B cell (primary cell): ENCODE results near the gene STPG1. TPM values are rescaled to one million over a fixed set of nuclear protein-coding genes. Genes with fewer than 3 reads are reported as not detected.
A peak's percentile ranks its signal among the peaks of the same experiment; 100 is the strongest.

Source experiments
- ATAC-seq: fragments of 200-7000 bp; cut with Tn5 transposase; one replicate; pipeline ENCODE4 v1.10.0; 2021; ENCODE audit warnings: low read depth, mild to moderate bottlenecking, moderate number of reproducible peaks, moderate library complexity
- CTCF ChIA-PET: fragments of 350-600 bp; sonication (Branson Sonifier 250); formaldehyde crosslinking; loops from one replicate; lab custom pipeline; 2021; ENCODE audit warnings: antibody characterized with exemption, inconsistent platforms; lab: Charles Lee
- POLR2A ChIA-PET: fragments of 350-600 bp; sonication (Branson Sonifier 250); formaldehyde crosslinking; loops from one replicate; lab custom pipeline; 2021; ENCODE audit warnings: antibody characterized with exemption; lab: Charles Lee
- DNase-seq: peaks from one replicate; pipeline ENCODE4 v3.0.0; 2013
- H2AFZ ChIP-seq: 2 replicates; pipeline ENCODE4 v1.6.1; 2012; ENCODE audit warnings: mild to moderate bottlenecking, low read depth, low read length; ENCODE audit not compliant: insufficient read depth, poor library complexity, severe bottlenecking
- H3K27ac ChIP-seq, 2 donors: 1 replicate in 1 of 2; 2 replicates in 1 of 2; pipeline ENCODE4 v1.5.1; 2012 to 2013; ENCODE audit warnings: low read length in 2 of 2, mild to moderate bottlenecking in 2 of 2, moderate library complexity in 1 of 2
- H3K27me3 ChIP-seq, 4 experiments: fragments of 200-600 bp in 1 of 4; sonication (generic) in 1 of 4; replicated peaks in 1 of 4; 1 replicate in 2 of 4; 2 replicates in 2 of 4; pipeline versions ENCODE4 v1.6.1 to v1.7.0; 2013 to 2016; ENCODE audit warnings: low read length in 3 of 4, mild to moderate bottlenecking in 2 of 4, mixed read lengths in 1 of 4, moderate library complexity in 1 of 4; ENCODE audit not compliant: insufficient read depth in 4 of 4, control insufficient read depth in 3 of 4; ENCODE audit errors: control extremely low read depth in 1 of 4
- H3K36me3 ChIP-seq, 2 experiments: replicated peaks in 1 of 2; 1 replicate in 1 of 2; 2 replicates in 1 of 2; pipeline versions ENCODE4 v1.6.1 to v1.7.1; 2013; ENCODE audit warnings: low read length in 1 of 2; ENCODE audit not compliant: insufficient read depth in 2 of 2, control insufficient read depth in 1 of 2; ENCODE audit errors: control extremely low read depth in 1 of 2, extremely low read depth in 1 of 2
- H3K4me1 ChIP-seq, 2 donors: fragments of 200-600 bp in 1 of 2; sonication (generic) in 1 of 2; 1 replicate in 1 of 2; 2 replicates in 1 of 2; pipeline versions ENCODE4 v1.5.1 to v1.6.1; 2013 to 2017; ENCODE audit warnings: low read length in 2 of 2; ENCODE audit not compliant: control insufficient read depth in 2 of 2, insufficient read depth in 2 of 2
- H3K4me2 ChIP-seq: replicated peaks from 2 replicates; pipeline ENCODE3; 2012; ENCODE audit warnings: mild to moderate bottlenecking, low read depth, low read length; ENCODE audit not compliant: poor library complexity, severe bottlenecking
- H3K4me3 ChIP-seq, 5 experiments: fragments of 200-600 bp in 1 of 5; sonication (generic) in 1 of 5; 1 replicate in 3 of 5; 2 replicates in 2 of 5; pipeline versions ENCODE4 v1.5.1 to v1.7.0; 2011 to 2016; ENCODE audit warnings: low read length in 4 of 5, mild to moderate bottlenecking in 4 of 5, low read depth in 2 of 5, control low read depth in 1 of 5, moderate library complexity in 1 of 5; ENCODE audit not compliant: insufficient read depth in 1 of 5; ENCODE audit errors: control extremely low read depth in 1 of 5, extremely low read depth in 1 of 5
- H3K79me2 ChIP-seq: fragments of 200-600 bp; sonication (generic); one replicate; pipeline ENCODE4 v1.6.0; 2016; ENCODE audit warnings: low read length; ENCODE audit not compliant: control insufficient read depth, insufficient read depth
- H3K9ac ChIP-seq: fragments of 200-600 bp; sonication (generic); 2 replicates; pipeline ENCODE4 v1.6.1; 2017; ENCODE audit warnings: mild to moderate bottlenecking, low read length, moderate library complexity
- H3K9me3 ChIP-seq, 3 donors: one replicate each; pipeline versions ENCODE4 v1.6.1 to v1.7.1; 2013; ENCODE audit warnings: low read length in 2 of 3; ENCODE audit not compliant: control insufficient read depth in 2 of 3, insufficient read depth in 1 of 3; ENCODE audit errors: control extremely low read depth in 1 of 3
- H4K20me1 ChIP-seq: 2 replicates; pipeline ENCODE4 v1.6.0; 2012; ENCODE audit warnings: mild to moderate bottlenecking, low read length; ENCODE audit not compliant: insufficient read depth, control insufficient read depth, poor library complexity, severe bottlenecking
- H3K27ac Mint-ChIP-seq: one replicate; pipeline ENCODE4 v1.8.0; 2021; ENCODE audit warnings: mixed read lengths
- H3K27me3 Mint-ChIP-seq: one replicate; pipeline ENCODE4 v1.8.0; 2021; ENCODE audit warnings: mixed read lengths
- H3K4me1 Mint-ChIP-seq: one replicate; pipeline ENCODE4 v1.8.0; 2021; ENCODE audit warnings: mixed read lengths
- H3K4me3 Mint-ChIP-seq: one replicate; pipeline ENCODE4 v1.8.0; 2021; ENCODE audit warnings: mixed read lengths
- H3K9me3 Mint-ChIP-seq: one replicate; pipeline ENCODE4 v1.8.0; 2022; ENCODE audit warnings: mixed read lengths; ENCODE audit not compliant: insufficient read depth
- CTCF ChIP-seq: fragments of 200-600 bp; IDR thresholded peaks from one replicate; pipeline ENCODE4 v1.8.0; 2022; ENCODE audit warnings: antibody characterized with exemption, mild to moderate bottlenecking
- EZH2 ChIP-seq: IDR thresholded peaks from 2 replicates; pipeline ENCODE4 v1.6.1; 2012; ENCODE audit warnings: borderline replicate concordance, low read depth, mild to moderate bottlenecking, moderate library complexity, low read length; ENCODE audit not compliant: insufficient read depth, poor library complexity, severe bottlenecking
- WGBS: methylation state at CpG from one replicate; pipeline ENCODE4 v1.1.5; 2013; ENCODE audit warnings: missing lambda C conversion rate; ENCODE audit not compliant: insufficient coverage; 5-methylcytosine and 5-hydroxymethylcytosine counted together
- intact Hi-C: fragments of 100-400 bp; cut with micrococcal nuclease; formaldehyde crosslinking; loops from one replicate; pipeline ENCODE4 v1.10.0; 2022
- polyA plus RNA-seq: library from polyadenylated mRNA; depleted of rRNA; stranded (reverse); fragments of >200 nt; gene quantifications from 2 replicates; pipeline ENCODE4 v1.2.3, GENCODE V29; 2012
- total RNA-seq, 2 donors: library from RNA; stranded (reverse); fragments of 120-200 nt in 1 of 2; gene quantifications; 1 replicate in 1 of 2; 2 replicates in 1 of 2; pipeline versions ENCODE4 v1.2.3 to v1.2.4, GENCODE V29; 2013 to 2022

Gene STPG1
- total and polyA plus RNA-seq, 2 donors (not counting 1 experiment from before 2014, with no cell fraction given) = 4.6 to 6.1 TPM

- H3K27ac Mint-ChIP-seq = peak overlapping the region; percentile 92
- H3K9ac ChIP-seq = no peak overlapping the region
- CTCF ChIA-PET = interaction anchor here (0.5 to 10.7 kb wide), 24 partner anchors 13 to 622 kb away, joined by 3 to 616 read pairs (median 12); partner anchors contain the start of genes IFNLR1, NIPAL3, RCAN3 and STPG1
- no peaks in the 10 kb centered on the region for H3K36me3 ChIP-seq
- TF ChIP-seq EZH2 (no peak), CTCF (no peak)
- intact Hi-C loops = loop anchor here (2.0 kb wide), 1 partner anchor 241 kb away; no protein-coding TSS in a partner anchor
- H3K9me3 Mint-ChIP-seq = no peaks in the 10 kb centered on the region
- DNase-seq (no peak), ATAC-seq (no peak)
- H3K9me3 ChIP-seq = no peaks in the 10 kb centered on the region
- no peak overlapping the region for H3K4me3 ChIP-seq
- H3K4me1 Mint-ChIP-seq = peaks cover 31% of the 10 kb centered on the region
- H2AFZ ChIP-seq = peak overlapping the region; percentile 14
- 79% methylated on average over 6 of the region's 6 CpGs for WGBS
- no peaks in the 10 kb centered on the region for H3K79me2 ChIP-seq
- POLR2A ChIA-PET = interaction anchor here (0.7 to 2.9 kb wide), 2 partner anchors 190 to 244 kb away, joined by 7 to 17 read pairs; no protein-coding TSS in a partner anchor
- no peaks in the 10 kb centered on the region for H3K27me3 Mint-ChIP-seq
- no peaks in the 10 kb centered on the region for H4K20me1 ChIP-seq
- no peaks in the 10 kb centered on the region for H3K27me3 ChIP-seq
- H3K4me1 ChIP-seq = peaks cover 26 to 33% of the 10 kb centered on the region in 2 donors
- H3K4me3 Mint-ChIP-seq = no peak overlapping the region
- peak overlapping the region; percentile 81 to 92 for H3K27ac ChIP-seq
- H3K4me2 ChIP-seq = no peak overlapping the region
Measured at GRCh38 chr1:24393892-24394291, 19.7 kb downstream of the STPG1 start.

GRCh38 chr1:24392982-24393650 lies 20.5 kb downstream of the STPG1 start:
- Histone ChIP-seq H3K9me3 (no peaks in the 10 kb centered on the region), H3K27me3 (no peaks in the 10 kb centered on the region), H2AFZ (peak overlapping the region; percentile 56), H3K27ac (peak overlapping the region; percentile 81 to 92), H3K4me3 (peak overlapping the region in 1 of 5 experiments; percentile 36), H3K4me1 (peaks cover 26 to 33% of the 10 kb centered on the region in 2 donors), H3K4me2 (peak overlapping the region; percentile 56), H3K36me3 (no peaks in the 10 kb centered on the region), H4K20me1 (no peaks in the 10 kb centered on the region), H3K79me2 (no peaks in the 10 kb centered on the region), H3K9ac (peak overlapping the region; percentile 30)
- peak; percentile 56 for DNase-seq
- peak; percentile 37 for ATAC-seq
- H3K27ac Mint-ChIP-seq = peak overlapping the region; percentile 92
- H3K27me3 Mint-ChIP-seq = no peaks in the 10 kb centered on the region
- ChIA-PET CTCF (interaction anchor here (0.6 to 10.7 kb wide), 34 partner anchors 9 to 622 kb away, joined by 3 to 616 read pairs (median 7); partner anchors contain the start of genes IFNLR1, NIPAL3, RCAN3 and STPG1), POLR2A (interaction anchor here (0.7 to 2.9 kb wide), 5 partner anchors 22 to 243 kb away, joined by 3 to 17 read pairs (median 7); partner anchors contain the start of gene NIPAL3)
- no peaks in the 10 kb centered on the region for H3K9me3 Mint-ChIP-seq
- WGBS = 75% methylated on average over 2 of the region's 4 CpGs
- H3K4me1 Mint-ChIP-seq = peaks cover 31% of the 10 kb centered on the region
- no peak for TF ChIP-seq CTCF
- TF ChIP-seq EZH2 = no peak
- intact Hi-C loops = loop anchor here (1.0 to 2.0 kb wide), 4 partner anchors 22 to 322 kb away; partner anchors contain the start of gene NIPAL3
- H3K4me3 Mint-ChIP-seq = peak overlapping the region; percentile 81
